SJSA1 (cell line): ENCODE results near the gene TP53TG3. TPM values are rescaled to one million over a fixed set of nuclear protein-coding genes. Genes with fewer than 3 reads are reported as not detected.
"Not testable (repeated sequence)": the region's sequence is repeated elsewhere in the genome, so short reads cannot be mapped to it uniquely, and the experiment has no call there.

Experiments used
- DNase-seq, 2 experiments: peaks; one replicate each; pipeline ENCODE4 v3.0.0-alpha.2; 2015 to 2020; ENCODE audit warnings: low spot score in 2 of 2, low read depth in 1 of 2
- H3K27ac ChIP-seq: fragments of 250-450 bp; sonication (Bioruptor Pico); 2 replicates; pipeline ENCODE4 v1.5.1; 2020; ENCODE audit warnings: mild to moderate bottlenecking, moderate library complexity
- H3K27me3 ChIP-seq: fragments of 250-450 bp; sonication (Bioruptor Pico); replicated peaks from 2 replicates; pipeline ENCODE4 v1.5.1; 2020; ENCODE audit warnings: mild to moderate bottlenecking, moderate library complexity
- H3K36me3 ChIP-seq: fragments of 250-450 bp; sonication (Bioruptor Pico); 2 replicates; pipeline ENCODE4 v1.5.1; 2020; ENCODE audit warnings: mild to moderate bottlenecking
- H3K4me1 ChIP-seq: fragments of 250-450 bp; sonication (Bioruptor Pico); replicated peaks from 2 replicates; pipeline ENCODE4 v1.6.1; 2021; ENCODE audit warnings: mild to moderate bottlenecking
- H3K4me3 ChIP-seq: fragments of 250-450 bp; sonication (Bioruptor Pico); 2 replicates; pipeline ENCODE4 v1.5.1; 2020; ENCODE audit warnings: mild to moderate bottlenecking
- H3K9me3 ChIP-seq: fragments of 250-450 bp; sonication (Bioruptor Pico); replicated peaks from 2 replicates; pipeline ENCODE4 v1.5.1; 2020; ENCODE audit warnings: mild to moderate bottlenecking
- total RNA-seq: library from RNA; depleted of rRNA; stranded (reverse); fragments of >200 nt; shearing (Covaris generic); gene quantifications from 2 replicates; pipeline ENCODE4 v1.2.3, GENCODE V29; 2014; rRNA removed

Gene TP53TG3
- total RNA-seq: not detected in 2 replicates

GRCh38 chr16:32676065-32676464 lies at the start of gene TP53TG3:
Gene TP53TG3, minus strand, starts transcription at chr16:32676165. Its CDS starts 68 bp downstream, at chr16:32676097.
- H3K27me3 ChIP-seq, H3K27ac ChIP-seq, H3K4me3 ChIP-seq, H3K36me3 ChIP-seq, H3K9me3 ChIP-seq, H3K4me1 ChIP-seq, DNase-seq: not testable (repeated sequence)

GRCh38 chr16:32650876-32651275 lies 25.1 kb downstream of the TP53TG3 start:
- not testable (repeated sequence) for H3K9me3 ChIP-seq

GRCh38 chr16:32647562-32647961 lies 28.4 kb downstream of the TP53TG3 start:
- H3K27me3 ChIP-seq, H3K9me3 ChIP-seq, H3K4me3 ChIP-seq, H3K27ac ChIP-seq, DNase-seq, H3K36me3 ChIP-seq, H3K4me1 ChIP-seq: not testable (repeated sequence)

More at GRCh38 chr16:32650876-32651275, 25.1 kb downstream of the TP53TG3 start:
- not testable (repeated sequence) for H3K27ac ChIP-seq, H3K4me3 ChIP-seq, H3K4me1 ChIP-seq, H3K36me3 ChIP-seq, H3K27me3 ChIP-seq, DNase-seq

GRCh38 chr16:32646780-32647179 lies 29.2 kb downstream of the TP53TG3 start:
- H3K9me3 ChIP-seq, H3K27ac ChIP-seq, DNase-seq, H3K4me3 ChIP-seq, H3K27me3 ChIP-seq, H3K36me3 ChIP-seq, H3K4me1 ChIP-seq: not testable (repeated sequence)

GRCh38 chr16:32646177-32646576 lies 29.8 kb downstream of the TP53TG3 start:
- not testable (repeated sequence) for H3K27ac ChIP-seq, DNase-seq, H3K9me3 ChIP-seq, H3K4me1 ChIP-seq, H3K27me3 ChIP-seq, H3K4me3 ChIP-seq, H3K36me3 ChIP-seq

- H3K36me3 ChIP-seq, H3K27ac ChIP-seq, H3K4me3 ChIP-seq, H3K27me3 ChIP-seq, H3K9me3 ChIP-seq, H3K4me1 ChIP-seq, DNase-seq: not testable (repeated sequence)
Measured at GRCh38 chr16:32645278-32645908, 30.6 kb downstream of the TP53TG3 start.

- not testable (repeated sequence) for DNase-seq, H3K4me3 ChIP-seq, H3K4me1 ChIP-seq, H3K9me3 ChIP-seq, H3K27ac ChIP-seq, H3K36me3 ChIP-seq, H3K27me3 ChIP-seq
Measured at GRCh38 chr16:32644715-32645114, 31.2 kb downstream of the TP53TG3 start.

GRCh38 chr16:32637614-32638013 lies 38.4 kb downstream of the TP53TG3 start:
- not testable (repeated sequence) for H3K4me3 ChIP-seq, H3K27ac ChIP-seq, H3K27me3 ChIP-seq, DNase-seq, H3K36me3 ChIP-seq, H3K4me1 ChIP-seq, H3K9me3 ChIP-seq

- DNase-seq, H3K4me3 ChIP-seq, H3K36me3 ChIP-seq, H3K27me3 ChIP-seq, H3K9me3 ChIP-seq, H3K4me1 ChIP-seq, H3K27ac ChIP-seq: not testable (repeated sequence)
Measured at GRCh38 chr16:32632096-32632495, 43.9 kb downstream of the TP53TG3 start.
